COR-L47 (cell line): ENCODE data around the gene IFNL2.
"Not testable (repeated sequence)": the region's sequence is repeated elsewhere in the genome, so short reads cannot be mapped to it uniquely, and the experiment has no call there.

Source experiments
- DNase-seq: peaks from one replicate; lab custom pipeline; 2025; lab: John Stamatoyannopoulos, UW

The IFNL2 gene

GRCh38 chr19:39297931-39298634 lies 29.9 kb downstream of the IFNL2 start:
- DNase-seq, result no peak

GRCh38 chr19:39299404-39299803 lies 31.2 kb downstream of the IFNL2 start:
- DNase-seq, result no peak

GRCh38 chr19:39299832-39300231 lies 31.6 kb downstream of the IFNL2 start:
- no peak for DNase-seq

GRCh38 chr19:39301021-39301420 lies 32.8 kb downstream of the IFNL2 start:
- DNase-seq, result no peak

- DNase-seq, result no peak
These were observed 33.4 kb downstream of the IFNL2 start for GRCh38 chr19:39301562-39301961.

- DNase-seq, result no peak
These were observed 35.4 kb downstream of the IFNL2 start for GRCh38 chr19:39303373-39304184.

GRCh38 chr19:39304185-39304513 lies 36.0 kb downstream of the IFNL2 start:
- no peak for DNase-seq

- no peak for DNase-seq
These were observed 36.7 kb downstream of the IFNL2 start for GRCh38 chr19:39304701-39305571.

GRCh38 chr19:39306075-39306474 lies 37.9 kb downstream of the IFNL2 start:
- no peak for DNase-seq

- DNase-seq, result peak; percentile 19
These were observed 39.0 kb downstream of the IFNL2 start for GRCh38 chr19:39307046-39307821.

- no peak for DNase-seq
These were observed 39.8 kb downstream of the IFNL2 start for GRCh38 chr19:39307822-39308530.

GRCh38 chr19:39308531-39309304 lies 40.5 kb downstream of the IFNL2 start:
- DNase-seq, result no peak

GRCh38 chr19:39309305-39309670 lies 41.1 kb downstream of the IFNL2 start:
- not testable (repeated sequence) for DNase-seq

GRCh38 chr19:39310558-39311311 lies 42.5 kb downstream of the IFNL2 start:
- no peak for DNase-seq

GRCh38 chr19:39314016-39314728 lies 46.0 kb downstream of the IFNL2 start:
- no peak for DNase-seq

GRCh38 chr19:39315933-39316332 lies 47.7 kb downstream of the IFNL2 start:
- DNase-seq, result no peak

GRCh38 chr19:39316627-39317321 lies 48.6 kb downstream of the IFNL2 start:
- no peak for DNase-seq

GRCh38 chr19:39317476-39317875 lies 49.3 kb downstream of the IFNL2 start:
- DNase-seq, result no peak
